Measurements from ENCODE around the gene LILRA1. TPM values are rescaled to one million over a fixed set of nuclear protein-coding genes. Genes with fewer than 3 reads are reported as not detected.

Gene LILRA1
- total and polyA plus RNA-seq, 4 donors: 1.2 to 21.3 (median 5.2) TPM

DNA sequence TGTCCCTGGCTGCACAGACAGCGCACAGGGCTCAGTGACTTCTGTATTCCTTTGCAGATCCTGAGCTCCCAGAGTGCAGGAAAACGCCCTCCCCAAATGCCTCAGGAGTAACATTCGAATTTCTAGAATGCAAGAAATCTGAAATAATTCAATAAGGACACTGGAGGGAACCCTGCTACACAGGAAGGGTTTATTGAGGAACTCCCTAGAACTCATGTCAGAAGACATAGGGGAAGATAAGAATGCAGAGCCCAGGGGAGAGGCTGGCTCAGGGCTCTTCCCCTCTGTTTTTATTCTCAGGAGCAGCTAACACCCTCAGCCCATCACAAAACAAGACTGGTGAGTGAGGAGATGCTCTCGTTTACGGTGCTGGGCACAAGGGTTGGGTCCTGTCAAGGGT lies 6.8 kb downstream of the LILRA1 start:
- ATAC-seq (ENCODE audit: insufficient read depth, low FRiP score): no peak
- no peak overlapping the region for H3K27ac ChIP-seq (ENCODE audit: low read depth in 1 of 2, low read length in 1 of 2)
- 71 to 88% methylated on average over 5 of the region's 5 CpGs for WGBS, 2 donors
- no peak for DNase-seq
- no peaks in the 10 kb centered on the region for H3K36me3 ChIP-seq (ENCODE audit: control insufficient read depth in 4 of 4, insufficient read depth in 4 of 4, low read length in 4 of 4)
- no peaks in the 10 kb centered on the region for H3K27me3 ChIP-seq (ENCODE audit: control insufficient read depth in 3 of 3, insufficient read depth in 3 of 3, low read length in 2 of 3)
- no peaks in the 10 kb centered on the region for H3K4me1 ChIP-seq (ENCODE audit: control insufficient read depth in 5 of 5, insufficient read depth in 5 of 5, low read length in 5 of 5)
- H3K9ac ChIP-seq (ENCODE audit: insufficient read depth in 1 of 2, low read length in 2 of 2): no peak overlapping the region
- TF ChIP-seq, protein P1, sequence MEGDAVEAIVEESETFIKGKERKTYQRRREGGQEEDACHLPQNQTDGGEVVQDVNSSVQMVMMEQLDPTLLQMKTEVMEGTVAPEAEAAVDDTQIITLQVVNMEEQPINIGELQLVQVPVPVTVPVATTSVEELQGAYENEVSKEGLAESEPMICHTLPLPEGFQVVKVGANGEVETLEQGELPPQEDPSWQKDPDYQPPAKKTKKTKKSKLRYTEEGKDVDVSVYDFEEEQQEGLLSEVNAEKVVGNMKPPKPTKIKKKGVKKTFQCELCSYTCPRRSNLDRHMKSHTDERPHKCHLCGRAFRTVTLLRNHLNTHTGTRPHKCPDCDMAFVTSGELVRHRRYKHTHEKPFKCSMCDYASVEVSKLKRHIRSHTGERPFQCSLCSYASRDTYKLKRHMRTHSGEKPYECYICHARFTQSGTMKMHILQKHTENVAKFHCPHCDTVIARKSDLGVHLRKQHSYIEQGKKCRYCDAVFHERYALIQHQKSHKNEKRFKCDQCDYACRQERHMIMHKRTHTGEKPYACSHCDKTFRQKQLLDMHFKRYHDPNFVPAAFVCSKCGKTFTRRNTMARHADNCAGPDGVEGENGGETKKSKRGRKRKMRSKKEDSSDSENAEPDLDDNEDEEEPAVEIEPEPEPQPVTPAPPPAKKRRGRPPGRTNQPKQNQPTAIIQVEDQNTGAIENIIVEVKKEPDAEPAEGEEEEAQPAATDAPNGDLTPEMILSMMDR (IDR thresholded peaks at IDR 0.05; ENCODE audit: control extremely low read depth, extremely low read depth): no peak
- no peaks in the 10 kb centered on the region for H3K9me3 ChIP-seq (ENCODE audit: control insufficient read depth in 4 of 4, insufficient read depth in 3 of 4, low read length in 3 of 4)
- no peak overlapping the region for H3K4me3 ChIP-seq

DNA sequence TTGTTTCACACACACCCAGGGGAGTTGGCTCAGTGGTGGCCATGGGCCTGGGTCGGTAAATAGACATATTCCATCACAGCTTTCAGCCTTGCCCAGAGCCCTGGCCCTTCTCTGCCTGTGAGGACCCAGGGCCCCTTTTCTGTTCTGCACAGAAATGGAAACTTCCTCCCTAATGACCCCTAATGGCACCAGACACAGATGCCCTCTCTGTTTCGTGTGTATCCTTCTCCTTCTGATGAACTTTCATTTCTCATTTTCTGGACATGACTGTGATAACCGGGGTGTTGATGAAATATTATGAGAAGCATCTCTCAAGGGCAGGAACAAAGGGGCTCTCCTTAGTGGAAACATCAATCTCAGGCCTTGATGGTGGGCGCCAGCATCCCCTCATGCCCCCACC lies 12.8 kb downstream of the LILRA1 start:
- Histone ChIP-seq H3K4me1 (ENCODE audit: control insufficient read depth in 5 of 5, insufficient read depth in 5 of 5, low read length in 5 of 5) (no peaks in the 10 kb centered on the region), H3K36me3 (ENCODE audit: control insufficient read depth in 4 of 4, insufficient read depth in 4 of 4, low read length in 4 of 4) (no peaks in the 10 kb centered on the region), H3K4me3 (no peak overlapping the region), H3K9ac (ENCODE audit: insufficient read depth in 1 of 2, low read length in 2 of 2) (no peak overlapping the region), H3K27ac (ENCODE audit: low read depth in 1 of 2, low read length in 1 of 2) (no peak overlapping the region), H3K9me3 (ENCODE audit: control insufficient read depth in 4 of 4, insufficient read depth in 3 of 4, low read length in 3 of 4) (peaks cover 0 to 7% (median 3%) of the 10 kb centered on the region in 4 donors), H3K27me3 (ENCODE audit: control insufficient read depth in 3 of 3, insufficient read depth in 3 of 3, low read length in 2 of 3) (no peaks in the 10 kb centered on the region)
- ATAC-seq (ENCODE audit: insufficient read depth, low FRiP score) (no peak), DNase-seq (no peak)
- TF ChIP-seq, protein P1 (IDR thresholded peaks at IDR 0.05; ENCODE audit: control extremely low read depth, extremely low read depth): no peak
- WGBS, 2 donors: 61 to 68% methylated on average over 4 of the region's 4 CpGs

DNA sequence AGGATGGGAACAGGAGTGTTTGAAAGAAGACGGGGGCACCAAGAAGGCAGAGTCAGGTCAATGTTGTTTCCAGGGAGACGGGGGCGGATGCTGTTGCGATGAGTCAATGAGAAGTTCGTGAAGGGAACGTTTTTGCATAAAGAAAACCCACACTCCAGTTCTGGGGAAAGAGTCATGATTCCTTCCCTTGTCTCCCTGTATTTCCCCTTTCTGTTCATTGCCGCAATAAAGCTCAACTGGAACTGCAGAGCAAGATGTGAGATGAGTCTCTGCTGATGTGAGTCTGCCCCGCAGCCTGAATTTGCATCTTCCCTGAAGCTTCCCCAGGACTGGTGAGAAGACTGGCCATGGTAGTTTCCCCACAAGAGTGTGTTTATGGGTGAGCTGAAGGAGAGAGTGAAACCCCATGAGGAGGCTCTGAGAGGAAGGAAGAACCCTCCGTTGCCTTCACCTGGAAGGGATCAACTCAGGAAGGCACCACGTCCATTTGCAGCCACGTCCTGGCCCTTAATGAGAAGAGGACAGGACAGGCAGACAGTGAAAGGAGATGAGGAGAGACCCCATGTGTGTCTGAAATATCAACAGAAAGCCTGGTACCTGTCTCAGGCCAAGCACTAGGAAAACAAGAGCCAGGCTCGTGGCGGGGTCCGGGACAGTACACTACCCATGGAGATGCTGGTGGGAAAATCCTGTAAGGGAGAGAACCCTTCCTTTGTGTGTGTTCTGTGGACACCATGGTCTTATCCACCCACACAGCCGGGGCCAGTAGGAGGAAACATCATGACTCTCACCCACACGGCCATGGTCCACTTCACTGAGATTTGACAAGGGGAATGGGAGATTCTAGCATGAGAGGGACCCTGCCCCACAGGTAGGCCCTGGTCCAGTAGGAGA lies 13.7 kb downstream of the LILRA1 start:
- Histone ChIP-seq H3K9me3 (ENCODE audit: control insufficient read depth in 4 of 4, insufficient read depth in 3 of 4, low read length in 3 of 4) (peaks cover 0 to 7% (median 3%) of the 10 kb centered on the region in 4 donors), H3K27me3 (ENCODE audit: control insufficient read depth in 3 of 3, insufficient read depth in 3 of 3, low read length in 2 of 3) (no peaks in the 10 kb centered on the region), H3K9ac (ENCODE audit: insufficient read depth in 1 of 2, low read length in 2 of 2) (no peak overlapping the region), H3K36me3 (ENCODE audit: control insufficient read depth in 4 of 4, insufficient read depth in 4 of 4, low read length in 4 of 4) (no peaks in the 10 kb centered on the region), H3K27ac (ENCODE audit: low read depth in 1 of 2, low read length in 1 of 2) (no peak overlapping the region), H3K4me1 (ENCODE audit: control insufficient read depth in 5 of 5, insufficient read depth in 5 of 5, low read length in 5 of 5) (no peaks in the 10 kb centered on the region), H3K4me3 (no peak overlapping the region)
- DNase-seq (no peak), ATAC-seq (ENCODE audit: insufficient read depth, low FRiP score) (no peak)
- WGBS, 2 donors: 65 to 69% methylated on average over 15 to 16 of the region's 16 CpGs
- TF ChIP-seq, protein P1 (IDR thresholded peaks at IDR 0.05; ENCODE audit: control extremely low read depth, extremely low read depth): no peak
